GM13976 (cell line): ENCODE data around the gene COL8A1.
"Not testable (repeated sequence)": the region's sequence is repeated elsewhere in the genome, so short reads cannot be mapped to it uniquely, and the experiment has no call there.

Experiments
- DNase-seq: peaks from one replicate; pipeline ENCODE4 v3.0.0; 2012; ENCODE audit warnings: low spot score
- in situ Hi-C: fragments of 300-500 bp; cut with MboI; formaldehyde crosslinking; loops from one replicate; pipeline ENCODE4 v1.12.0; 2022; ENCODE audit warnings: low sequenced_read_pairs, mixed read lengths, inconsistent platforms; ENCODE audit not compliant: unreplicated experiment
- TF ChIP-seq, protein P1 (sequence below): IDR thresholded peaks from 2 replicates; pipeline ENCODE4 v1.5.1; 2012; ENCODE audit warnings: borderline replicate concordance, mild to moderate bottlenecking; ENCODE audit not compliant: insufficient read depth; ENCODE audit errors: extremely low read depth, missing control alignments, control extremely low read depth

COL8A1 gene

DNA sequence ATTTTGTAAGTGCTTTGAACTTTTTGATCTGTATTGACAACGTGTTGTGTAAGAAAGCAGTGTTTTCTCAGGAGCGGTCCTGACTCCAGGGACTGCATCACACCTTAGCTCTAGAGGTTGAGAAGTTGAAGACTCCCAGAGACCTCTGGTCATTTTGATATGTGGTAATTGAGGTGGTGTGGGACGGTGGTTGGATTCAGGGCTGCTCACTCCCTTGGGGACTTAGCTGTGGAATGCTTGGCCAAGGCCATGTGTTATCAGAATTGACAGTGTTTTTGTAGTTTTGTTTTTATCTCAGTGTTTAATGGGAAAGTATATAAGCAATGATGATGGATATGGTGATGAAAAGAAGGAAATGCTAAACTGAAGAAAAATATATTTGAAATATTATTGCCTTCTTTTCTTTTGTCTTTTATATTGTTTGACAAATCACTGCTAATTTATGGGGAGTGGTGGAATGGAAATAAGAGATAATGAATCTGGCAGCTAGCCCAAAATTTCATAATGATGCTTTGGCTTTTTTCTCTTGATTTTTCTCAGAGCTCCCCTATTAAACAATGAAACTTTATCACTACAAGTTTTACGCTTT lies 195.3 kb downstream of the COL8A1 start:
- TF ChIP-seq, protein P1, sequence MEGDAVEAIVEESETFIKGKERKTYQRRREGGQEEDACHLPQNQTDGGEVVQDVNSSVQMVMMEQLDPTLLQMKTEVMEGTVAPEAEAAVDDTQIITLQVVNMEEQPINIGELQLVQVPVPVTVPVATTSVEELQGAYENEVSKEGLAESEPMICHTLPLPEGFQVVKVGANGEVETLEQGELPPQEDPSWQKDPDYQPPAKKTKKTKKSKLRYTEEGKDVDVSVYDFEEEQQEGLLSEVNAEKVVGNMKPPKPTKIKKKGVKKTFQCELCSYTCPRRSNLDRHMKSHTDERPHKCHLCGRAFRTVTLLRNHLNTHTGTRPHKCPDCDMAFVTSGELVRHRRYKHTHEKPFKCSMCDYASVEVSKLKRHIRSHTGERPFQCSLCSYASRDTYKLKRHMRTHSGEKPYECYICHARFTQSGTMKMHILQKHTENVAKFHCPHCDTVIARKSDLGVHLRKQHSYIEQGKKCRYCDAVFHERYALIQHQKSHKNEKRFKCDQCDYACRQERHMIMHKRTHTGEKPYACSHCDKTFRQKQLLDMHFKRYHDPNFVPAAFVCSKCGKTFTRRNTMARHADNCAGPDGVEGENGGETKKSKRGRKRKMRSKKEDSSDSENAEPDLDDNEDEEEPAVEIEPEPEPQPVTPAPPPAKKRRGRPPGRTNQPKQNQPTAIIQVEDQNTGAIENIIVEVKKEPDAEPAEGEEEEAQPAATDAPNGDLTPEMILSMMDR = no peak
- in situ Hi-C loops = loop anchor here (25.0 kb wide), 1 partner anchor 754 kb away; no protein-coding TSS in a partner anchor
- DNase-seq = no peak

DNA sequence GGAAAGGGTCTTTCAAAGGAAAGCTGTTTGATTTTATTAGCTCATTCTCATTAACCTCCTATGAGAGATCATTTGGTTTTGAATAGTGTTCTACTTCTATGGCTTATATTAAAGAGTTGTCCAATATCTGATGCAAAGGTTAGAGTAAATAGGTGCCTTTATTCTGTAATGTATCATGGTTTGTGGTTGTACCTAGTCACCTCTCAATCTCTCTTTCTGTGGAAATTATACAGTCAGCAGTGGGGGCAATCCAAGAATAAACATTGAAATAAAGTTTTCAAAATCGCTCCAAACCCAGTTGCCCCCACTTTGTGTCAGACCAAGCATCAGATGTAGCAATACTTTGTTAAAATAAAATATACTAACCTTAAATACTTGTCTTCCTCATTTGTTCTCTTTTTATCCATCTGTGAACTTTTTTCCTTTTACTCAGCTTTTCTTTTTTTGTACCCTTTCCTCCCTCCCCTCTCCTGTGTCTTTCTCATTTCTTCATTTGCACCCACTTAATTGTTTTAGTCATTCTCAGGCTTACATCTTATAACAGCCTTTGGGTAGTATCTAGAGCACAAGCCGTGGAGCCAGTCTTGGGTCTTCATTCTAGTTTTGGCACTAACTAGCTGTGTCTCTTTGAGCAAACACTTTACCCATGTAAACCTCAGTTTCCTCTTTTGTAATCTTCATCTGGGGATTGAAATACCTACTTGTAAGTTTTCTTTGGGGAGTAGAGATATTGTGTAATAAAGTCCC lies 196.0 kb downstream of the COL8A1 start:
- TF ChIP-seq, protein P1 = no peak
- in situ Hi-C loops = loop anchor here (25.0 kb wide), 1 partner anchor 753 kb away; no protein-coding TSS in a partner anchor
- no peak for DNase-seq

DNA sequence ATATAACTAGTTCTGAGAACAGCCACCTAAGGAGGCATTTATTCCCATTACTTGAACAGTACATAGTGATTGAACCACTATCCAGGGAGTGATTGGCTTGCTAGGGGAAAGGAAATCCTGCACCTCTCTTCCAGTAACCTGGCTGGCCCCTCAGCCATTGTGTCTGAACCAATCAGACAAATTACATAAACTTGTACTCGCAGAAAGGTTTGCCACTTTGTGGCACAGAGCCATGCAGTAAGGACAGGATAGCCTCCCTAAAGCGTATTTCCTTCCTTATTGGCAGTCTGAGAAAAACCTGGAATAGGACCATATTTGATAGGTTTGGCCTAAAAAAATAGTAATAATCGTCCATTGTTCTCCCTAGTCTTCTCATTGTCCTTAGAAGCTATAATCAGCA lies 198.3 kb downstream of the COL8A1 start:
- TF ChIP-seq, protein P1 = no peak
- in situ Hi-C loops = loop anchor here (5.0 to 25.0 kb wide), 2 partner anchors 416 to 751 kb away; no protein-coding TSS in a partner anchor
- no peak for DNase-seq

DNA sequence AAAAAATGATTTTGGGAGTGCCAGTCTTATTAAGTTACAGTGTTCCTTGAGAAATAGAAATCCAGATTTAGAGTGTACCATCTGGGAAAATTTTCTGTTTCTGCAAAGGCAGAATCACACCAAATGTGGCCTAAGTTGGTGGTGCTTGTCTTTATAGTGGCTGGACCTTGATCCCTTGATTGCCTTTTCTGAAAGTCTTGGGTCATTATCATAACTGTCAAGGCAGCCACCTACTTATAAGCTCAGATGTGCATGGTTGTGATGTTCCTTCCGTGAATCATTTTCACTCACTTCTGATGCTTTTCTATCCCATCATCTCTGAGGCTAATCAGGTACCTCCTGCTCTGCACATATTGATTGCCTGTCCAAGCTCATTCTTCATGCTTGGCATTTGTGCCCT lies 199.3 kb downstream of the COL8A1 start:
- TF ChIP-seq, protein P1 = no peak
- DNase-seq = no peak
- in situ Hi-C loops = loop anchor here (5.0 to 25.0 kb wide), 2 partner anchors 415 to 750 kb away; no protein-coding TSS in a partner anchor

DNA sequence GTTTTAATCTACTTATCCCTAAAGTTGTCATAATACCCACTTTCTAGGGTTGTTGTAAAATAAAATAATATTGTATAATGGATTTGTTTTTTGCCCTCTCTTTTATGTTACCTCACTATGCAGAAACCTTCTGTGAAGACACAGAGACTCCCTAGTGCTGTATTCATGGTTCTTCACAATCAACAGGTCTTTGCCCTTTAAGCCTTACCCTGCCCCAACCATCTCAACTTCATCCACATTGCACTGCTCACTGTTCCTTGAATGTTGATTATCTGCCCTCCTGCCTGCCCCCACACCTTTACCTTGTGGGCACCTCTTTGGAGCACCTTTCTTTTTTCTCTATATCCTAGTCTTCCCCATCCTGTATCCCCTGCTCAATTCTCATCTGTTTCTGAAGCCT lies 200.4 kb downstream of the COL8A1 start:
- no peak for DNase-seq
- in situ Hi-C loops = loop anchor here (5.0 to 25.0 kb wide), 2 partner anchors 414 to 749 kb away; no protein-coding TSS in a partner anchor
- TF ChIP-seq, protein P1 = no peak

DNA sequence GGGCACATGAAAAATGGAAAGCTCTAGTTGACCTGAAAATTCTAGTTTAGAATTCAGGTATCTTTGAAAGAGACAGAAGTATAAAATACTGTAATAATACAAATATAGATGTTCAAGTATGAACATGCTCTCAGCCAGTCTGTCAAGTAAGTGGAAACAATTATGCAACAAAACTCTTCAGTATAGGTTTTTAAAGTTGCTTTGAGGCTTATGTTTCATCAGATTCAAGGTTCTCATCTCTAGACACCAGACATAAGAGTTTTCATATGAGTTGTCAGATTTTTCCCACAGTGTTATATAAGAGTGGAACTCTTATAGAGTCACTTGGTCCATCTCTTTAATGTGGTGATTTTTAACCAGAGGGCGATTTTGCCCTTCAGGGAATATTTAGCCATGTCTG lies 201.2 kb downstream of the COL8A1 start:
- DNase-seq = no peak
- TF ChIP-seq, protein P1 = no peak
- in situ Hi-C loops = loop anchor here (5.0 to 25.0 kb wide), 2 partner anchors 413 to 748 kb away; no protein-coding TSS in a partner anchor

DNA sequence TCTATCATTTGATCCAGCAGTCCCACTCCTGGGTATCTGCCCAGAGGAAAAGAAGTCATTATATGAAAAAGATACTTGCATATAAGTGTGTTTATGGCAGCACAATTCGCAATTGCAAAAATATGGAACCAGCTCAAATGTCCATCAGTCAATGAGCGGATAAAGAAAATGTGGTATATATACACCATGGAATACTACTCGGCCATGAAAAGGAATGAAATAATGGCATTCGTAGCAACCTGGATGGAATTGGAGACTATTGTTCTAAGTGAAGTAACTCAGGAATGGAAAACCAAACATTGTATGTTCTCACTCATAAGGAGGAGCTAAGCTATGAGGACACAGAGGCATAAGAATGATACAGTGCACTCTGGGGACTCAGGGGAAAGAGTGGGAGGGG lies 203.6 kb downstream of the COL8A1 start:
- in situ Hi-C loops = loop anchor here (25.0 kb wide), 1 partner anchor 745 kb away; no protein-coding TSS in a partner anchor

More for the DNA sequence above, 203.6 kb downstream of the COL8A1 start:
- DNase-seq = not testable (repeated sequence)
